Mesothelial cell of epicardium (in vitro differentiated cells): Measurements from ENCODE around the gene PSPN. TPM values are rescaled to one million over a fixed set of nuclear protein-coding genes. Genes with fewer than 3 reads are reported as not detected.
A peak's percentile ranks its signal among the peaks of the same experiment; 100 is the strongest.

Experiments used
- DNase-seq, 2 experiments: peaks; one replicate each; pipeline ENCODE4 v3.0.0; 2021; ENCODE audit warnings: low spot score in 2 of 2; ENCODE audit not compliant: unreplicated experiment in 2 of 2
- H3K27ac Mint-ChIP-seq: 2 replicates; pipeline ENCODE4 v1.8.0; 2021; ENCODE audit warnings: mixed read lengths
- H3K27me3 Mint-ChIP-seq: 2 replicates; pipeline ENCODE4 v1.8.0; 2021; ENCODE audit warnings: low read depth, mixed read lengths
- H3K36me3 Mint-ChIP-seq: 2 replicates; pipeline ENCODE4 v1.8.0; 2021; ENCODE audit warnings: mixed read lengths
- H3K4me1 Mint-ChIP-seq: 2 replicates; pipeline ENCODE4 v1.8.0; 2021; ENCODE audit warnings: mixed read lengths
- H3K4me3 Mint-ChIP-seq: 2 replicates; pipeline ENCODE4 v1.8.0; 2021; ENCODE audit warnings: mild to moderate bottlenecking, moderate library complexity, mixed read lengths
- H3K9me3 Mint-ChIP-seq: 2 replicates; pipeline ENCODE4 v1.8.0; 2021; ENCODE audit warnings: mixed read lengths
- CTCF ChIP-seq: fragments of 200-600 bp; sonication (generic); IDR thresholded peaks from one replicate; pipeline ENCODE4 v1.5.0; 2021; ENCODE audit warnings: antibody characterized with exemption; ENCODE audit not compliant: unreplicated experiment
- total RNA-seq: library from RNA; stranded (reverse); gene quantifications from 3 replicates; pipeline ENCODE4 v1.2.1, GENCODE V29; 2021

Gene PSPN
- total RNA-seq, 1 donor from 2014 or later, result 3.6 TPM

DNA sequence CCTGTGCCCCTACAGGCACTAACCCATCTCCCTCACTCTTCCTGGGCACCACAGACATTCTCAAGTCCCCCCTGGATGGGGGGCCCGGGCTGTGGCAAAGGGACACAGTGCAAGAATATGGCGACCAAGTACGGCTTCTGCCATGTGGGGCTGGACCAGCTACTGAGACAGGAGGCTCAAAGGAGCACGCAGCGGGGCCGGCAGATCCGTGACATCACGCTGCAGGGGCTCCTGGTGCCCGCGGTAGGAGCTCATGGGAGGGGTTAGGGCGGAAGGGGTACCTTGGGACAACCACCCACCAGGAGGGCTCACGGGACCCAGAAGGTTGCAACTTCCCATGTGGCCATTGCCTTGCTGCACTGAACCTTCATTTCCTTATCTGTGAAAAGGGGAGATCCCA, 20.6 kb upstream of the PSPN start:
- H3K4me3 Mint-ChIP-seq, result no peak overlapping the region
- no peaks in the 10 kb centered on the region for H3K9me3 Mint-ChIP-seq
- H3K27ac Mint-ChIP-seq, result no peak overlapping the region
- H3K4me1 Mint-ChIP-seq, result peaks cover 22% of the 10 kb centered on the region
- no peak for TF ChIP-seq CTCF
- no peaks in the 10 kb centered on the region for H3K27me3 Mint-ChIP-seq
- no peaks in the 10 kb centered on the region for H3K36me3 Mint-ChIP-seq
- DNase-seq, result no peak

GRCh38 chr19:6394831-6395230, 19.1 kb upstream of the PSPN start:
- peak overlapping the region; percentile 96 for H3K4me3 Mint-ChIP-seq
- TF ChIP-seq CTCF, result no peak

GRCh38 chr19:6393983-6394412, 18.3 kb upstream of the PSPN start:
- peaks cover 24% of the 10 kb centered on the region for H3K4me1 Mint-ChIP-seq
- no peaks in the 10 kb centered on the region for H3K27me3 Mint-ChIP-seq
- H3K4me3 Mint-ChIP-seq, result peak overlapping the region; percentile 96
- no peaks in the 10 kb centered on the region for H3K9me3 Mint-ChIP-seq
- no peak for TF ChIP-seq CTCF
- peak overlapping the region; percentile 99 for H3K27ac Mint-ChIP-seq
- no peak for DNase-seq
- H3K36me3 Mint-ChIP-seq, result peaks cover 4% of the 10 kb centered on the region

More at GRCh38 chr19:6394831-6395230, 19.1 kb upstream of the PSPN start:
- no peak for DNase-seq
- Mint-ChIP-seq H3K9me3 (no peaks in the 10 kb centered on the region), H3K27me3 (no peaks in the 10 kb centered on the region), H3K4me1 (peaks cover 24% of the 10 kb centered on the region), H3K27ac (peak overlapping the region; percentile 63), H3K36me3 (peaks cover 4% of the 10 kb centered on the region)

DNA sequence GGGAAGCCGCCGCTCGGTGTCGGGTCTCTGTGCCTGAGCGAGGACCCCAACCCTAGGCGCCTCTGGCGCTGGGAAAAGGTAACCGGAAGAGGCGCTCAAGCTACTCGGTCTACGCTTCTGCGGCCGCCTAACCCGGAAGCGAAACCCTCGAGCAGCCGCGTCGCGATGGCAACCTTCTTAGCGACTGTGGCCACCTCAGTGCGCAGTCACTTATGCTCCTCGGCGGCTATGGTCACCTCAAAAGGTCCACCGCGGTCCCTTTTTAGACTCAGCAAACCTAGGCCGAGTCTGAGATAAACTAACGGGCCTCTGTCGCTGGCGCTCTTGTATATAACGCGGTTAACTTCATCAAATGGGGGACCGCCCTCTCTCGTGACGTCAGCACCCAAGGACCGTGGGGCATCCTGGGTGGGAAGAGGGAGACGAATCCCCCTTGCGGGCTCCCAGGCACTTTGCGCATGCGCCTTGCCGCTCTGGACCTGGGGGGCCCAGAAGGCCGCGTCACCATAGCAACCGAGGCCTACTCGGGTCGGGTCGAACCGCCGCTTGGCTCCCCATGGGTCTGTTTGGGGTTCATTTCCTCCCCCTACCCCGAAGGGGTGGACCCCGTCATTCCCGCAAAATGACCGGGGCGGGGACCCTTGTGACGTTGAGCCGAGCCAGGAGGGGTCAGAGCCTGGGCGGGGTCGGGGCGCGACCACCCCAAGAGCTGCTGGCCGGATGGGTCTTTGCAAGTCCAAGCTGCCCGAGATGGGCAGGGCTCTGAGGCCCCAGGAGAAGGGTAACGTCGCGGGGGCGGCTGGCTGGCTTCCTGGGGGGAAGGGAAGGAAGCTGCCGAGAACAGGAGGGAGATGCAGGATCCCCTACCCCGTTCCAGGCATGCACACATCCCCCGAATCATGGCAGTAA, 17.6 kb upstream of the PSPN start, which contains the start of gene GTF2F1:
TSS of gene GTF2F1 (minus strand) at position 91 of the 909 bp plus-strand sequence. CDS start 169 bp downstream, outside the sequence.
- TF ChIP-seq CTCF, result no peak
- peaks cover 6% of the 10 kb centered on the region for H3K36me3 Mint-ChIP-seq
- H3K9me3 Mint-ChIP-seq, result no peaks in the 10 kb centered on the region
- peaks cover 24% of the 10 kb centered on the region for H3K4me1 Mint-ChIP-seq
- peak within 1 kb of the TSS; percentile 96 for H3K4me3 Mint-ChIP-seq
- DNase-seq, result peak; percentile 94 to 97
- H3K27me3 Mint-ChIP-seq, result no peaks in the 10 kb centered on the region
- H3K27ac Mint-ChIP-seq, result peak within 1 kb of the TSS; percentile 99

GRCh38 chr19:6392221-6393073, 16.7 kb upstream of the PSPN start:
- peaks cover 24% of the 10 kb centered on the region for H3K4me1 Mint-ChIP-seq
- TF ChIP-seq CTCF, result no peak
- H3K4me3 Mint-ChIP-seq, result peak overlapping the region; percentile 96
- no peak for DNase-seq
- H3K36me3 Mint-ChIP-seq, result peaks cover 10% of the 10 kb centered on the region
- no peaks in the 10 kb centered on the region for H3K9me3 Mint-ChIP-seq
- no peaks in the 10 kb centered on the region for H3K27me3 Mint-ChIP-seq
- peak overlapping the region; percentile 99 for H3K27ac Mint-ChIP-seq
